Measurements from ENCODE around the gene ATP10B.
"Not testable (repeated sequence)": the region's sequence is repeated elsewhere in the genome, so short reads cannot be mapped to it uniquely, and the experiment has no call there.

ATP10B gene

GRCh38 chr5:160852049-160852448, at the start of gene ATP10B:
ATP10B (minus strand) TSS chr5:160852211; CDS start chr5:160688074, 164,137 bp downstream.
- H3K27me3 ChIP-seq (ENCODE audit: low read depth, low read length), result no peaks in the 10 kb centered on the region
- no peaks in the 10 kb centered on the region for H3K4me1 ChIP-seq (ENCODE audit: control insufficient read depth in 1 of 2, insufficient read depth in 2 of 2, low read length in 2 of 2)
- H3K36me3 ChIP-seq (ENCODE audit: control insufficient read depth in 1 of 2, insufficient read depth in 2 of 2, low read length in 2 of 2), result no peaks in the 10 kb centered on the region
- no peaks in the 10 kb centered on the region for H3K9me3 ChIP-seq (ENCODE audit: control insufficient read depth in 1 of 2, low read length in 2 of 2)
- no peak within 1 kb of the TSS for H3K4me3 ChIP-seq (ENCODE audit: low read depth in 1 of 2, low read length in 2 of 2)
- H3K27ac ChIP-seq (ENCODE audit: low read length), result no peak within 1 kb of the TSS

- Histone ChIP-seq H3K27ac (ENCODE audit: low read length) (no peak overlapping the region), H3K4me3 (ENCODE audit: low read depth in 1 of 2, low read length in 2 of 2) (no peak overlapping the region), H3K4me1 (ENCODE audit: control insufficient read depth in 1 of 2, insufficient read depth in 2 of 2, low read length in 2 of 2) (no peaks in the 10 kb centered on the region), H3K36me3 (ENCODE audit: control insufficient read depth in 1 of 2, insufficient read depth in 2 of 2, low read length in 2 of 2) (no peaks in the 10 kb centered on the region), H3K27me3 (ENCODE audit: low read depth, low read length) (no peaks in the 10 kb centered on the region), H3K9me3 (ENCODE audit: control insufficient read depth in 1 of 2, low read length in 2 of 2) (no peaks in the 10 kb centered on the region)
Observed at GRCh38 chr5:160901656-160902055, 49.6 kb upstream of the ATP10B start.

- Histone ChIP-seq H3K9me3 (ENCODE audit: control insufficient read depth in 1 of 2, low read length in 2 of 2) (no peaks in the 10 kb centered on the region), H3K4me1 (ENCODE audit: control insufficient read depth in 1 of 2, insufficient read depth in 2 of 2, low read length in 2 of 2) (no peaks in the 10 kb centered on the region), H3K36me3 (ENCODE audit: control insufficient read depth in 1 of 2, insufficient read depth in 2 of 2, low read length in 2 of 2) (no peaks in the 10 kb centered on the region), H3K27ac (ENCODE audit: low read length) (no peak overlapping the region), H3K27me3 (ENCODE audit: low read depth, low read length) (no peaks in the 10 kb centered on the region), H3K4me3 (ENCODE audit: low read depth in 1 of 2, low read length in 2 of 2) (no peak overlapping the region)
Observed at GRCh38 chr5:160899735-160900134, 47.7 kb upstream of the ATP10B start.

GRCh38 chr5:160893180-160893964, 41.4 kb upstream of the ATP10B start:
- H3K9me3 ChIP-seq (ENCODE audit: control insufficient read depth in 1 of 2, low read length in 2 of 2); H3K27me3 ChIP-seq (ENCODE audit: low read depth, low read length); H3K36me3 ChIP-seq (ENCODE audit: control insufficient read depth in 1 of 2, insufficient read depth in 2 of 2, low read length in 2 of 2); H3K4me1 ChIP-seq (ENCODE audit: control insufficient read depth in 1 of 2, insufficient read depth in 2 of 2, low read length in 2 of 2); H3K27ac ChIP-seq (ENCODE audit: low read length); H3K4me3 ChIP-seq (ENCODE audit: low read depth in 1 of 2, low read length in 2 of 2): not testable (repeated sequence)

- Histone ChIP-seq H3K4me1 (ENCODE audit: control insufficient read depth in 1 of 2, insufficient read depth in 2 of 2, low read length in 2 of 2) (no peaks in the 10 kb centered on the region), H3K36me3 (ENCODE audit: control insufficient read depth in 1 of 2, insufficient read depth in 2 of 2, low read length in 2 of 2) (no peaks in the 10 kb centered on the region), H3K27ac (ENCODE audit: low read length) (no peak overlapping the region), H3K4me3 (ENCODE audit: low read depth in 1 of 2, low read length in 2 of 2) (no peak overlapping the region), H3K9me3 (ENCODE audit: control insufficient read depth in 1 of 2, low read length in 2 of 2) (no peaks in the 10 kb centered on the region), H3K27me3 (ENCODE audit: low read depth, low read length) (no peaks in the 10 kb centered on the region)
Observed at GRCh38 chr5:160887780-160888179, 35.8 kb upstream of the ATP10B start.

GRCh38 chr5:160873560-160874200, 21.7 kb upstream of the ATP10B start:
- H3K4me3 ChIP-seq (ENCODE audit: low read depth in 1 of 2, low read length in 2 of 2), result not testable (repeated sequence)

GRCh38 chr5:160869989-160870521, 18.0 kb upstream of the ATP10B start:
- Histone ChIP-seq H3K36me3 (ENCODE audit: control insufficient read depth in 1 of 2, insufficient read depth in 2 of 2, low read length in 2 of 2) (no peaks in the 10 kb centered on the region), H3K4me3 (ENCODE audit: low read depth in 1 of 2, low read length in 2 of 2) (no peak overlapping the region), H3K27me3 (ENCODE audit: low read depth, low read length) (no peaks in the 10 kb centered on the region), H3K27ac (ENCODE audit: low read length) (no peak overlapping the region), H3K9me3 (ENCODE audit: control insufficient read depth in 1 of 2, low read length in 2 of 2) (no peaks in the 10 kb centered on the region), H3K4me1 (ENCODE audit: control insufficient read depth in 1 of 2, insufficient read depth in 2 of 2, low read length in 2 of 2) (no peaks in the 10 kb centered on the region)

More at GRCh38 chr5:160873560-160874200, 21.7 kb upstream of the ATP10B start:
- not testable (repeated sequence) for H3K4me1 ChIP-seq (ENCODE audit: control insufficient read depth in 1 of 2, insufficient read depth in 2 of 2, low read length in 2 of 2); H3K36me3 ChIP-seq (ENCODE audit: control insufficient read depth in 1 of 2, insufficient read depth in 2 of 2, low read length in 2 of 2); H3K27me3 ChIP-seq (ENCODE audit: low read depth, low read length); H3K9me3 ChIP-seq (ENCODE audit: control insufficient read depth in 1 of 2, low read length in 2 of 2); H3K27ac ChIP-seq (ENCODE audit: low read length)

GRCh38 chr5:160867976-160868375, 16.0 kb upstream of the ATP10B start:
- Histone ChIP-seq H3K4me1 (ENCODE audit: control insufficient read depth in 1 of 2, insufficient read depth in 2 of 2, low read length in 2 of 2) (no peaks in the 10 kb centered on the region), H3K27me3 (ENCODE audit: low read depth, low read length) (no peaks in the 10 kb centered on the region), H3K9me3 (ENCODE audit: control insufficient read depth in 1 of 2, low read length in 2 of 2) (no peaks in the 10 kb centered on the region), H3K4me3 (ENCODE audit: low read depth in 1 of 2, low read length in 2 of 2) (no peak overlapping the region), H3K36me3 (ENCODE audit: control insufficient read depth in 1 of 2, insufficient read depth in 2 of 2, low read length in 2 of 2) (no peaks in the 10 kb centered on the region), H3K27ac (ENCODE audit: low read length) (no peak overlapping the region)

- Histone ChIP-seq H3K4me1 (ENCODE audit: control insufficient read depth in 1 of 2, insufficient read depth in 2 of 2, low read length in 2 of 2) (no peaks in the 10 kb centered on the region), H3K27ac (ENCODE audit: low read length) (no peak overlapping the region), H3K27me3 (ENCODE audit: low read depth, low read length) (no peaks in the 10 kb centered on the region), H3K4me3 (ENCODE audit: low read depth in 1 of 2, low read length in 2 of 2) (no peak overlapping the region), H3K36me3 (ENCODE audit: control insufficient read depth in 1 of 2, insufficient read depth in 2 of 2, low read length in 2 of 2) (no peaks in the 10 kb centered on the region), H3K9me3 (ENCODE audit: control insufficient read depth in 1 of 2, low read length in 2 of 2) (no peaks in the 10 kb centered on the region)
Observed at GRCh38 chr5:160851451-160851850, 560 bp downstream of the ATP10B start.

- Histone ChIP-seq H3K4me1 (ENCODE audit: control insufficient read depth in 1 of 2, insufficient read depth in 2 of 2, low read length in 2 of 2) (no peaks in the 10 kb centered on the region), H3K9me3 (ENCODE audit: control insufficient read depth in 1 of 2, low read length in 2 of 2) (no peaks in the 10 kb centered on the region), H3K27ac (ENCODE audit: low read length) (no peak overlapping the region), H3K36me3 (ENCODE audit: control insufficient read depth in 1 of 2, insufficient read depth in 2 of 2, low read length in 2 of 2) (no peaks in the 10 kb centered on the region), H3K27me3 (ENCODE audit: low read depth, low read length) (no peaks in the 10 kb centered on the region), H3K4me3 (ENCODE audit: low read depth in 1 of 2, low read length in 2 of 2) (no peak overlapping the region)
Observed at GRCh38 chr5:160850421-160850820, 1.6 kb downstream of the ATP10B start.

- H3K27ac ChIP-seq (ENCODE audit: low read length), result no peak overlapping the region
- H3K4me3 ChIP-seq (ENCODE audit: low read depth in 1 of 2, low read length in 2 of 2), result no peak overlapping the region
Observed at GRCh38 chr5:160847526-160848085, 4.4 kb downstream of the ATP10B start.

More at GRCh38 chr5:160847526-160848085, 4.4 kb downstream of the ATP10B start:
- Histone ChIP-seq H3K9me3 (ENCODE audit: control insufficient read depth in 1 of 2, low read length in 2 of 2) (no peaks in the 10 kb centered on the region), H3K4me1 (ENCODE audit: control insufficient read depth in 1 of 2, insufficient read depth in 2 of 2, low read length in 2 of 2) (no peaks in the 10 kb centered on the region), H3K36me3 (ENCODE audit: control insufficient read depth in 1 of 2, insufficient read depth in 2 of 2, low read length in 2 of 2) (no peaks in the 10 kb centered on the region), H3K27me3 (ENCODE audit: low read depth, low read length) (no peaks in the 10 kb centered on the region)

Measured in muscle layer of duodenum (tissue), 2 donors.